GM18517 (cell line): Measurements from ENCODE around the gene ZNF628.

Experiments
- ATAC-seq: cut with Tn5 transposase; IDR thresholded peaks from one replicate; pipeline ENCODE4 v1.9.1; 2021; ENCODE audit warnings: mild to moderate bottlenecking, moderate library complexity; ENCODE audit not compliant: unreplicated experiment

ZNF628 gene

GRCh38 chr19:55449469-55449868, 26.9 kb upstream of the ZNF628 start:
- ATAC-seq = no peak

- ATAC-seq = no peak
Observed at GRCh38 chr19:55451163-55451964, 25.1 kb upstream of the ZNF628 start.

GRCh38 chr19:55451965-55452748, 24.3 kb upstream of the ZNF628 start:
- ATAC-seq = no peak

- no peak for ATAC-seq
Observed at GRCh38 chr19:55452749-55453346, 23.6 kb upstream of the ZNF628 start.

GRCh38 chr19:55453511-55454260, 22.7 kb upstream of the ZNF628 start:
- no peak for ATAC-seq

GRCh38 chr19:55454787-55455243, 21.6 kb upstream of the ZNF628 start:
- no peak for ATAC-seq

- ATAC-seq = no peak
Observed at GRCh38 chr19:55455576-55456235, 20.7 kb upstream of the ZNF628 start.

- ATAC-seq = no peak
Observed at GRCh38 chr19:55456347-55456746, 20.1 kb upstream of the ZNF628 start.

- no peak for ATAC-seq
Observed at GRCh38 chr19:55457683-55458457, 18.5 kb upstream of the ZNF628 start.

GRCh38 chr19:55459551-55459949, 16.9 kb upstream of the ZNF628 start:
- ATAC-seq = no peak

- ATAC-seq = no peak
Observed at GRCh38 chr19:55459950-55460657, 16.3 kb upstream of the ZNF628 start.

- ATAC-seq = no peak
Observed at GRCh38 chr19:55460670-55461258, 15.7 kb upstream of the ZNF628 start.

GRCh38 chr19:55461259-55461973, 15.0 kb upstream of the ZNF628 start, which contains the start of gene ISOC2:
TSS of gene ISOC2 (minus strand) at chr19:55461642. CDS start at chr19:55456486, 5,156 bp downstream.
- ATAC-seq = peak; percentile 95

GRCh38 chr19:55461974-55462626, 14.3 kb upstream of the ZNF628 start:
- ATAC-seq = no peak

- no peak for ATAC-seq
Observed at GRCh38 chr19:55462722-55463121, 13.7 kb upstream of the ZNF628 start.

GRCh38 chr19:55463583-55464031, 12.8 kb upstream of the ZNF628 start:
- ATAC-seq = no peak

GRCh38 chr19:55464039-55464661, 12.3 kb upstream of the ZNF628 start:
- ATAC-seq = no peak
